ENCODE results near the gene MGST3.
"Not testable (repeated sequence)": the region's sequence is repeated elsewhere in the genome, so short reads cannot be mapped to it uniquely, and the experiment has no call there.

MGST3 gene

DNA sequence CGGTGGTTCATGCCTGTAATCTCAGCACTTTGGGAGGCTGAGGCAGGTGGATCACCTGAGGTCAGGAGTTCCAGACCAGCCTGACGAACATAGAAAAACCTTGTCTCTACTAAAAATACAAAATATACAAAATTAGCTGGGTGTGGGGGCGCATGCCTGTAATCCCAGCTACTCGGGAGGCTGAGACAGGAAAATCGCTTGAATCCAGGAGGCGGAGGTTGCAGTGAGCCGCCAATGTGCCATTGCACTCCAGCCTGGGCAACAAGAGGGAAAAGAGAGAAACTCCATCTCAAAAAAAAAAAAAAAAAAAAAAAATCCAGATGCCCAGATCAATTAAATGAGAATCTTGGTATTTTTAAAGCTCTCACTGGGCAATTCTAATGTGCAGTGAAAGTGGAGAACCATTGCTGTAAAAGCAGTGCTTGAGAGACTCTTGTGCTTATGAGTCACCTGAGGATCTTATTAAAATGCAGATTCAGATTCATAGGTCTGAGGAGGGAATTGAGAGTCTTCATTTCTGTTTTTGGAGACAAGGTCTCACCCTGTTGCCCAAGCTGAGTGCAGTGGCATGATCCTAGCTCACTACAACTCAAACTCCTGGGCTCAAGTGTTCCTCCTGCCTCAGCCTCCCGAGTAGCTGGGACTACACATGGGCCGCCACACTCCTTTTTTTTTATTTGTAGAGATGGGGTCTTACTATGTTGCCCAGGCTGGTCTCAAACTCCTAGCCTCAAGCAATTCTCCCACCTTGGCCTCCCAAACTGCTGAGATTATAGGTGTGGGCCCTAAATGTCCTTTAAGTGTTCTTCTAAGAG, 27.9 kb downstream of the MGST3 start:
- DNase-seq (ENCODE audit: low read depth in 2 of 2): not testable (repeated sequence)

DNA sequence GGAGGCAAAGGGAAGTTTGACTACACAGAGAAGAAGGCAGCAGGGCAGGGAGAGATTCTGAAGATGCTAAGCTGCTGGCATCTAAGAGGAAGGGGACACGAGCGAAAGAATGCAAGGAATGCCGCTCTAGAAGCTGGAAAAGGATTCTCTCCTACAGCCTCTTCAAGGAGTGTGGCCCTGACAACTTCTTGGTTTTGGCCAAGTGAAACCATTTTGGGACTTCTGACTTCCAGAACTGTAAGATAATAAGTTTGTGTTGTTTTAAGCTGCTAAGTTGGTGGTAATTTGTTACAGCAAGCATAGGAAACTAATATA, 28.5 kb downstream of the MGST3 start:
- no peak for DNase-seq (ENCODE audit: low read depth in 2 of 2)

DNA sequence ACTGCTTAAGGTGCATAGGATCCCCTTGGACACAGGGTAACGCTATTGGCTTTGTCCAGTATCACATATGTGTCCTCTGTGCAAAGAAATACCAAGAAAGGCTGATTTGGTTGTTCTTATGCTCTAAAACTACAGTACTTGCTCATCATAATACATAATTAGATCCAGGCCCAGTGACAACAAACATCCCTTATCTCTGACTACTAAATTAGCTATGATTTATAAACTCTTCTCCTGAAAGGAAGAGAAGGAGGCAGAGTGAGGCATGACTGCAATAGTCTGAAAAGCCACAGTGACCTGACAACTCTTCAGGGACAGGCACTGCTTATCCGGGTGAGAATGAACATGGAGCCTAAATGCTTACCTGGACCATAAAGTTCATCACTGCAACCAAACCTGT, 30.7 kb downstream of the MGST3 start:
- DNase-seq (ENCODE audit: low read depth in 2 of 2): no peak

DNA sequence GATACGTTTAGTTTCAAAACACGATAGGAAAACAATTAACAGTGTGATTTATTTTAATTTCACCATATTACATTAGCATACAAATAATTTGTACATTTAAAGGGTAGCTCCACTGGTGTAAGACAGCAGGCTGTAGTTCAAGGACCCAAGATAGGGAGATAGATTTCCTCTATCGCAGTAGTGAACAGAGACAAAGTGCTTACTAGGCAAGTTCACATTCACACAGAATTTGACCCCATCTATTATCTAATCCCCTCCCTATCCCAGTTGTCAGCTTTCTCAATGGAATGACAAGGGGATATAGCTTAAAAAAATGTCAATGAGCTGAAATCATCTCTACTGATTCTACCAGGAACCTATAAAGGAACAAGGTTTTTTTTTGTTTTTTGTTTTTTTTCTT, 31.2 kb downstream of the MGST3 start:
- DNase-seq (ENCODE audit: low read depth in 2 of 2): no peak

DNA sequence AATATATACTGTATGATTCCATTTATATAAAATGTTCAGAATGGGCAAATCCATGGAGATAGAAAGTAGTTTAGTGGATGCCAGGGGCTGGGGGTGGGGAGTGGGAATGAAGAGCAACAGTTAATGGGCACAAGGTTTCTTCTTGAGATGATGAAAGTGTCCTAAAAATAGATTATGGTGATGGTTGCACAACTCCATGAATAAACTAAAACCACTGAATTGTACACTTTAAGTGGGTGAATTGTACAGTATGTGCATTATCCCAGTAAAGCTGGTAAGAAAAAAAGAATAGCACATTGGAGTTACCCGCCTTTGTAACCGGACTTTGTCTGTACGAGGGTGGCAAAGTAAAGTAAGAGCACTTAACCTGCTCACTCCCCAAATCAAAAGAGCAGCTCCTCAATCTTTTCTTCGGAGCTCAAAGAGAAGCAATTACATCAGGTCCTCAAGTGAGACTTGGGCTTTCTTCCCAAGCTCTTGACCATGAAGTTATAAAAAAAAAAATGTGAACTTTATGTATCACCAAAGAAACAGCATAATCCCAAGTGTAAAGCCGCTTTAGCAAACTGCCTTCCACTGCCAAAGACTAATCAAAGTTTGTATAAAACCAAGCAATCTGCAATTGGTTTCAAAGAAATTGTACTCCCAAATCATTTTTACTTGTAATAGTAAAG, 35.3 kb downstream of the MGST3 start:
- DNase-seq (ENCODE audit: low read depth in 2 of 2): no peak

DNA sequence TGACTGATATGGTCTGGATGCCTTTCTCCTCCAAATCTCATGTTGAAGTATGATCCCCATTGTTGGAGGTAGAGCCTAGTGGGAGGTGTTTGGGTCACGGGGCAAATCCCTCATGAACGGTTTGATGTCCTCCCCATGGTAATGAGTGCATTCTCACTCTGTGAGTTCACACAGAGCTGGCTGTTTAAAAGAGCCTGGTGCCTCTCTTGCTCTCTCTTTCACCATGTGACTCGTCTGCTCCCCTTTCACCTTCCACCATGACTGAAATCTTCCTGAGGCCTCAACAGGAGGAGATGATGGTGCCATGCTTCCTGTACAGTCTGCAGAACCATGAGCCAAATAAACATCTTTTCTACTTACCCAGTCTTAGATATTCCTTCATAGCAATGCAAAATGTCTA, 37.1 kb downstream of the MGST3 start:
- no peak for DNase-seq (ENCODE audit: low read depth in 2 of 2)

DNA sequence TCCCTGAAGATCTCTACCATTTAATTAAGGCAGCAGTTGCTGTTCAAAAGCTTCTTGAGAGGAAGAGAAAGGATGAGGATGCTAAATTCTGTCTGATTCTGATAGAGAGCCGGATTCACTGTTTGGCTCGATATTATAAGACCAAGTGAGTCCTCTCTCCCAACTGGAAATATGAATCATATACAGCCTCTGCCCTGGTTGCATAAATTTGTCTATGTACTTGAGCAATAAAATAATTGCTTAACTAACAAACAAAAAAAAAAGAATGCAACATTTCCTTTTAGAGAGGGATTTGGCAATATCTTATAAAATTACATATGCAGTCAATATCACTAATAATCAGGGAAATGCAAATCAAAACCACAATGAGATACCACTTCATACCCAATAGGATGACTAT, 40.5 kb downstream of the MGST3 start:
- no peak for DNase-seq (ENCODE audit: low read depth in 2 of 2)

DNA sequence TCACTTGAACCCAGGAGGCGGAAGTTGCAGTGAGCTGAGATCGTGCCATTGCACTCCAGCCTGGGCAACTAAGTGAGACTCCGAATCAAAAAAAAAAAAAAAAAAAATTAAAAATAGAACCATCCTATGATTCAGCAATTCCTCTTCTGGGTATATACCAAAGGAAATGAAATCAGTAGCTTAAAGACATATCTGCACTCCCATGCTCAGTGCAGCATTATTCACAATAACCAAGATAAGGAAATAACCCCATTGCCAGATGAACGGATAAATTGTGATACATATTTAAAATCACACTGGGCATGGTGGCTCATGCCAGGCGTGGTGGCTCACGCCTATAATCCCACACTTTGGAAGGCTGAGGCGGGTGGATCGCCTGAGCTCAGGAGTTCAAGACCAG, 43.6 kb downstream of the MGST3 start:
- no peak for DNase-seq (ENCODE audit: low read depth in 2 of 2)

DNA sequence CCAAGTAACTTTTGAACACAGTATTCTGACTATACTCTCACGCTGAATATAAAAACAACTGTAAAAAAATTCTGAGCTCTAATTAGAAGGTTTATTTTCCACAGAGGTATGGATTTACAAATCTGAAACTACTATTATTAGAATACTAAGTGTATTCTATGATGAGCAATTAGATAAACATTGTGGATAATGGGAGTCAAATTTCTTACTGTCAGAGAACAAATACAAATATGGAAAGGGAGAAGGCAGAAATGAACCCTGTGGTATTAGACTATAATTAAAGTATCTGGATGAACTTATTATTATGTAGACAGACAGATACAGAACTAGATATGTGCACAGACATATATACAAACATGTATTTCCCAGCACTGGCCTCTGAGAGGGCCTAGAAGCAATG, 44.8 kb downstream of the MGST3 start:
- DNase-seq (ENCODE audit: low read depth in 2 of 2): no peak

DNA sequence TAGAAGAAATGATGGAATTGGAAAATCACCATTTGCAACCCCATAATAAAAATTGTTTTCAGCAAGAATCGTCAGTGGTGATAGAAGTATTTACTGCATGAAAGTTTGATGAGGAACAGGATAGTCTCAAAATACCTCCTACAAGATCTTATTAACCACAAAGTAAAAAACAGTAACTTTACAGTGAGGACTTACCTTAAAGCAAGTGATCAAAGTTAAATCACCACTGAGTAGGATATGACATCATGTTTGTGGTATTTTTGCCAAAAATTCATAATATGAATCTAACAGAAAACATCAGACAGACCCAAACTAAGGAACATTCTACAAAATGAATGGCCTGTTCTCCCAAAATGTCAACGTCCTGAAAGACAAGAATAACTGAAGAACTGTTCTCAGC, 47.5 kb downstream of the MGST3 start:
- no peak for DNase-seq (ENCODE audit: low read depth in 2 of 2)

DNA sequence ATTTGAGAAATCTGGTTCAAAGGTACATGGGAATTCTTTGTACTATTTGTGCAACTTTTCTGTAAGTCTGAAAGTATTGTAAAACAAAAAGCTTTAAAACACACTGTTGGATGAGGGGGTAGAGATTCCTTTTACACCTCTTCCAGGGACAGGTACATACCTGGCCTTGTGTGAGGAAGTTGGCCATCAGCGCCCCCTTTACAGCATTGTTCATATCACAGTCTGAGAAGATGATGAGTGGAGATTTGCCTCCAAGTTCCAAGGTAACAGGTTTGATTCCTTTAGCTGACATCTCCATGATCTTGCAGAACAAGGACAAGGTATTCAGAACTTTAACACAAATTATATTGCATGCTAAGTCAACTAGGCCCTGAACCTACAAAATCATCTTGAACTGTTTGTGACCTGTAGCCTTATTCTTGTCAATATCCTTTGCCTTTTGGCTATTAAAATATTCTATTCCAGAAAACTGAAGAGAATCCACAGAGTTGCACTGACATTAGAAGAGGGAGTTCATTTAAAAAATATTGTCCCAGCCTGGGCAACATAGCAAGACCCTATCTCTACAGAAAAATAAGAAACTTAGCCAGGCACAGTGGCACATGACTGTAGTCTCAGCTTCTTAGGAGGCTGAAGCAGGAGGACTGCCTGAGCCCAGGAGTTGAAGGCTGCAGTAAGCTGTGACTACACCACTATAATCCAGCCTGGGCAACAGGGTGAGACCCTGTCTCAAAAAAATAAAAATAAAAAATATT, 48.4 kb downstream of the MGST3 start:
- DNase-seq (ENCODE audit: low read depth in 2 of 2): no peak

DNA sequence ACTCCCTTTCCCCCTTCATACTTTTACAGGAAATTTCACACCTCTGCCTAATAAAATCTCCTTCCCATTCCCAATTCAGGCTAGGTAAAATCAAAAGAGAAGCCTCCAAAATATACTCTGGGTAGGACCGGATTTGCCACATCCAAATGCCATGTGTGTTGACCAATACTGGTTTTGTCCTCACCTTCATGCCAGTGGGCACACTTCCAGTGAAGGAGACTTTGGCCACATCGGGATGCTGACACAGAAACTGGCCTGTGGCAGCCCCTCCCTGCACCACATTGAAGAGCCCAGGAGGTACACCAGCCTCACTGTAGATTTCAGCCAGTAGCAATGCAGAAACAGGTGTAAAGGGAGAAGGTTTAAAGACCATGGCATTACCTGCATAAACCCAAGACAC, 49.3 kb downstream of the MGST3 start:
- DNase-seq (ENCODE audit: low read depth in 2 of 2): no peak

DNA sequence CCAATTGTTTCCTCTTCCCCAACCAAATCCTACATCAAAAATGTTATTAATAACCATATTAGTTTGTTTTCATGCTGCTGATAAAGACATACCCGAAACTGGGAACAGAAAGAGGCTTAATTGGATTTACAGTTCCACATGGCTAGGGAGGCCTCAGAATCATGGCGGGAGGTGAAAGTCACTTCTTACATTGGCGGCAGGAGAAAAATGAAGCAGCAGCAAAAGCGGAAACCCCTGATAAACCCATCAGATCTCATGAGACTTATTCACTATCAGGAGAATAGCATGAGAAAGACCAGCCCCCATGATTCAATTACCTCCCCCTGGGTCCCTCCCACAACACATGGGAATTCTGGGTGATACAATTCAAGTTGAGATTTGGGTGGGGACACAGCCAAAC, 49.7 kb downstream of the MGST3 start:
- not testable (repeated sequence) for DNase-seq (ENCODE audit: low read depth in 2 of 2)

DNA sequence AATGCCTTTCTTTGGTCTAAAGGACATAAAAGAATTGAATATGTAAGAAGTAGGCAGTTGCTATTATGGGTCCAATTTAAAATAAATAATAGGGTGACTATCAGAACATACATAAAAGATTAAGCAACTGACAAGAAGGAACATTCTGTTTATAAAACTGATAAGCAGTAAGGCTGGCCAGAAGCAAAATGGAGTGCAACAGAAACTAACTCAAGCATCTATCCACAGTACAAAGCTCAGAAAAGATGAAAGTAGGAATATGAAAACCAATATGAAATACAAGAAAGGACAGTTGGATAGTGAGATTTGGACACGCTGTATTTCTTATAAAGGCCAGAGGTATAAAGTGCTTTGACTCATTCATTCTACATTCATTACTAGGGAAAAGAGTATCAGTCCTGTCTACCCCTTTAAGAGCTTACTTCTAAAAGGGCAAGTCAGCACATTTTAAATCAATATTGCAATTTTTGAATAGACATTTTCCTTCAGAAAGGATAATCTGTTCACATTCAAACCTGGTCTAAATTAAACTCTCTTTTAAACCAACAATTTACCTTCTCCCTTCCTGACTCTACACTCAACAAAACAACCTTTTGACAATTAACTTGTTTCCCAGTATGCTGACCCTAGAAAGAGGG, 52.9 kb downstream of the MGST3 start:
- DNase-seq (ENCODE audit: low read depth in 2 of 2): no peak

DNA sequence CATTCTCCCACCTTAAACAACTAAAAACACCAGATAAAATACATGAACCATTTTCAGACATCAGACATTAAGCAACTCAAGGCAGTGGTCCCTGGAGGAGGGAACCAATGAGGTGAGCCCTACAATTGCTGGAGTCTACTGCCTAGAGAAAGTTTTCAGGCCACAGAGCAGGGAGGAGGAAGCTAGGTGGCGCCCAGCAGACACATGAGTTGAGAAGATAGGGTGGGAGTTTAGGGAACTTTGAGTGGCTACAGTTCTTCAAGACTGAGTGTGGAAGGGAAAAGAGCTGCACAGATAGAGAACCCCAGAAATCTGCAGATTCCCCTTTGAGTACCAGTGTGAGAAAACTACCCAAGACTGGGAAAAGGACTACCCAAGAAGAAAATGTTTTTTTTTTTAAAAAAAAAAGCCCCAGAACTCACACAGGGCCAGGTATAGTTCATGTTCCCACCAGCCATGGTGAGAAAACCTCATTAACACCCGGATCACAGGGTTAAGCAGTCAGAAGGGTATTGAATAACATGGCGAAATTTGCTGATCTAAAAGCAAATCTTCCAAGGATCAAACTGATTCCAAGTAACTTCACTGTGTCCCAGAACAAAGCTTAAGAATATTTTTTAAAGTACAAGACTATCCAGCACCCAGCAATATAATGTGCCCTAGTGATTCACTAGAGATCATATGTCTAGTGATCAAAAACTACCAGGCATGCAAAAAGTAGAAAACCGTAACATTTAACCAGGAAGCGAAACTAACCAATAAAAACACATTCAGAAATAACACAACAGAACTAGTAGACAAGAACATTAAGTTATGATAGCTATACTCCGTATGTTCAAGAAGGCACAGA, 55.3 kb downstream of the MGST3 start:
- no peak for DNase-seq (ENCODE audit: low read depth in 2 of 2)

DNA sequence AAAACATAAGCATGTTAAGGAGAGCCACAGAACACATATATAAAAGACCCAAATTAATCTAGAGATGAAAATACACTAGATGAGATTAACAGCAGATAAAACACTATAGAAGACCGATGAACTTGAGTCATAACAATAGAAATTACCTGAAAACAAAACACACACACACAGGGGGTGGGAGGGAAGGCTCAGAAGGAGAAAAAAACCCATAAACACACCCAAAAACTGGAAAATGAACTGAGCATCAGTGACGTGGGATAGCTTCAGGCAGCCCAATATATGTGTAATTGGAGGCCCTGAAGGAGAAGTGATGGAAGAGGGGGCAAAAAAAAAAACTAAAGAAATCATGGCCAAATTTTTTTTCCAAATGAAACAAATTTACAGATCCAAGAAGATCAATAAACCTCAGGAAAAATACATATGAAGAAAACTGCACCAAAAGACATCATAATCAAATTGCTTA, 56.0 kb downstream of the MGST3 start:
- no peak for DNase-seq (ENCODE audit: low read depth in 2 of 2)

DNA sequence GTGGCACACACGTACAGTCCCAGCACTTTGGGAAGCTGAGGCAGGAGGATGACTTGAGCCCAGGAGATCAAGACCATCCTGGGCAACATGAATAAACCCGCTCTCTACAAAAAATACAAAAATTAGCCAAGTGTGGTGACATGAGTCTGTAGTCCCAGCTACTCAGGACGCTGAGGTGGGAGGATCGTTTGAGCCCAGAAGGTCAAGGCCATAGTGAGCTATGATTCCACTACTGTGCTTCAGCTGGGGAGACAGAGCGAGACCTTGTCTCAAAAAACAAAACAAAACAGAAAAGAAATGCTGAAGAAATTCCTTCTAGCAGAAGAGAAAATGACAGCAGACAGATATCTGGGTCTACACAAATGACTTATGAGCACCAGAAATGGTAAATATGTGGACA, 57.0 kb downstream of the MGST3 start:
- DNase-seq (ENCODE audit: low read depth in 2 of 2): no peak

DNA sequence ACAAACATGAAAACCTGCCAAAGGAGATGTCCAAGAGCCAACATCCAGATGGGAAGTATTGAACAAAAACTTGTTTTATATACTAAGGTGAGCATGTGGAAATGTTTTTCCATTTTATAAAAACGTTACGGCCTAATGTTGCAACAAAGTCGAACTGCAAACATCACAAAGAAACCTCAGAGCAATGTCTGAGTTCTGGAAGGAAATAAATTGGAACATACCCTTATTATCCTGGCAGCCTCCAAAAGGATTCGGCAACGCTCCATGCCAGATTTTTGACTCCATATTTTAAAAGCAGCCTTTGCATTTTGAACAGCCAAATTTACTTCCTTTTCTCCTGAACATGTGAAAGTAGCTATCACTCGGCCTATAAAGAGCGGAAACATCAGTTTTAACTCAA, 64.0 kb downstream of the MGST3 start:
- DNase-seq (ENCODE audit: low read depth in 2 of 2): no peak

DNA sequence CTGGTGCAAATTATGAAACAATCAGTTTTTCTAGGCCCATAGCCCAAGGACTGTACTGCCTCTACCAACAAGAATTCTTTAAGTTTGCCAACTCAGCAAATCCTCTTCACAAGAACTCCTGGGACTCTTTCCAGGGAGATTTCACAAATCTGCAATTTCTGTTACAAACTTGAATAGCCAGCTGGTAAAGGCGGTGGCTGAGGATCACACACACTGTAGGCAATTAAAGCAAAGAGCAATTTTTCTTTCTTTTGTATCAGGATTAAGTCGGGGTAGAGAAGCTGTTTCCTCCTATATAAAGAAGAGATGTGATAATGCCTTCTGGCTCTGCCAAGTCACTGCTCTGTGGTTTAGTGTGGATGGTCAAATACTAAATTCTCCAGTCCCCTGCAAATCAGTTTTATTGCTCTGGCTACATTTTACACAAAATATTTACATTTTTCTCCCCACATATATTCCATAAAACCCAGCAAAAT, 65.6 kb downstream of the MGST3 start:
- DNase-seq (ENCODE audit: low read depth in 2 of 2): no peak

DNA sequence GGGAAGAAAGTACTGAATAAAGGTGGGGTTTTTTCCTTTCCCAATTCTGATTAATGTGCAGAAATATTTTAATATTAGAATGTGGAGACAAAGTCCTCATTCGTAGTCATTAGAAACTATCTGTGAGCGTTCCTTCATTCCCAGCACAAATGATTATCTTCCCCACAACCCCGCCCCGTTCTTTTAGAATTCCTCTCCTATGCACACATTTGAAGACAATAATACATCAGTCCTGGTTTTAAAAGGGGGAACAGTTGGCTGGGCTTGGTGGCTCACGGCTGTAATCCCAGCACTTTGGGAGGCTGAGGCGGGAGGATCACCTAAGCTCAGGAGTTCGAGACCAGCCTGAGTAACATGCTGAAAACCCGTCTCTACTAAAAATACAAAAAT, 66.5 kb downstream of the MGST3 start:
- no peak for DNase-seq (ENCODE audit: low read depth in 2 of 2)
